HG03045 (cell line): ENCODE results near the gene POLH.

ENCODE experiments used
- ATAC-seq: cut with Tn5 transposase; IDR thresholded peaks from one replicate; pipeline ENCODE4 v1.9.1; 2021; ENCODE audit warnings: mild to moderate bottlenecking, moderate library complexity; ENCODE audit not compliant: unreplicated experiment

The POLH gene

GRCh38 chr6:43604174-43604573 lies 28.2 kb downstream of the POLH start:
- no peak for ATAC-seq

- no peak for ATAC-seq
Observed at GRCh38 chr6:43606019-43606418, 30.0 kb downstream of the POLH start.

- no peak for ATAC-seq
Observed at GRCh38 chr6:43608310-43608763, 32.4 kb downstream of the POLH start.

- no peak for ATAC-seq
Observed at GRCh38 chr6:43608807-43609206, 32.8 kb downstream of the POLH start.

GRCh38 chr6:43609402-43609801 lies 33.4 kb downstream of the POLH start:
- ATAC-seq: no peak

GRCh38 chr6:43610431-43610830 lies 34.4 kb downstream of the POLH start:
- no peak for ATAC-seq

GRCh38 chr6:43613721-43614395 lies 37.9 kb downstream of the POLH start:
- no peak for ATAC-seq

GRCh38 chr6:43614396-43614730 lies 38.4 kb downstream of the POLH start:
- no peak for ATAC-seq

- ATAC-seq: no peak
Observed at GRCh38 chr6:43616725-43617472, 40.9 kb downstream of the POLH start.

- no peak for ATAC-seq
Observed at GRCh38 chr6:43621078-43621835, 45.3 kb downstream of the POLH start.

- ATAC-seq: no peak
Observed at GRCh38 chr6:43621836-43622180, 45.8 kb downstream of the POLH start.

GRCh38 chr6:43622541-43622940 lies 46.6 kb downstream of the POLH start:
- ATAC-seq: no peak

- no peak for ATAC-seq
Observed at GRCh38 chr6:43623880-43624785, 48.1 kb downstream of the POLH start.

- ATAC-seq: no peak
Observed at GRCh38 chr6:43624786-43625288, 48.9 kb downstream of the POLH start.

GRCh38 chr6:43625393-43625992 lies 49.5 kb downstream of the POLH start:
- no peak for ATAC-seq

- ATAC-seq: no peak
Observed at GRCh38 chr6:43627008-43627825, 51.2 kb downstream of the POLH start.

GRCh38 chr6:43628393-43629103 lies 52.6 kb downstream of the POLH start:
- peak; percentile 15 for ATAC-seq

GRCh38 chr6:43629104-43629504 lies 53.1 kb downstream of the POLH start, which contains the start of gene GTPBP2:
TSS of gene GTPBP2 (minus strand) at chr6:43629264. CDS start at chr6:43629162, 102 bp downstream.
- ATAC-seq: peak; percentile 85
